ENCODE results near the gene DIPK1C.
A peak's percentile ranks its signal among the peaks of the same experiment; 100 is the strongest.

The DIPK1C gene

GRCh38 chr18:74497778-74498177 is 40.7 kb upstream of the DIPK1C start:
- Histone ChIP-seq H3K4me1 (peaks cover 67% of the 10 kb centered on the region), H3K27ac (no peak overlapping the region), H4K20me1 (no peaks in the 10 kb centered on the region), H3K4me2 (peak overlapping the region; percentile 92), H3K4me3 (peak overlapping the region; percentile 87; the same call in 1 of the 2 replicates), H3K9ac (peak overlapping the region; percentile 37; the same call in 1 of the 2 replicates), H3K36me3 (peaks cover 24% of the 10 kb centered on the region), H3K9me3 (no peaks in the 10 kb centered on the region), H3K27me3 (no peaks in the 10 kb centered on the region)
- no peak for TF ChIP-seq Cebpa-rat (IDR thresholded peaks at IDR 0.05)

- TF ChIP-seq Cebpa-rat (IDR thresholded peaks at IDR 0.05), result no peak
- H3K4me1 ChIP-seq, result peaks cover 71% of the 10 kb centered on the region
- peaks cover 20% of the 10 kb centered on the region for H3K36me3 ChIP-seq
- H4K20me1 ChIP-seq, result no peaks in the 10 kb centered on the region
- H3K4me3 ChIP-seq, result peak overlapping the region; percentile 87
- H3K9me3 ChIP-seq, result peaks cover 4% of the 10 kb centered on the region
- H3K4me2 ChIP-seq, result peak overlapping the region; percentile 92
- peak overlapping the region; percentile 97; the same call in 1 of the 2 replicates for H3K27ac ChIP-seq
- no peaks in the 10 kb centered on the region for H3K27me3 ChIP-seq
- H3K9ac ChIP-seq, result peak overlapping the region; percentile 96
Measured at GRCh38 chr18:74497324-74497676, 40.2 kb upstream of the DIPK1C start.

GRCh38 chr18:74496508-74497323 is 39.6 kb upstream of the DIPK1C start:
- Histone ChIP-seq H3K4me2 (peak overlapping the region; percentile 92), H3K36me3 (peaks cover 14% of the 10 kb centered on the region), H3K27ac (peak overlapping the region; percentile 97), H3K27me3 (no peaks in the 10 kb centered on the region), H3K4me1 (peaks cover 71% of the 10 kb centered on the region), H3K9me3 (peaks cover 10% of the 10 kb centered on the region), H4K20me1 (no peaks in the 10 kb centered on the region), H3K9ac (peak overlapping the region; percentile 96), H3K4me3 (peak overlapping the region; percentile 87)
- TF ChIP-seq Cebpa-rat (IDR thresholded peaks at IDR 0.05), result no peak

GRCh38 chr18:74495581-74496507 is 38.7 kb upstream of the DIPK1C start, which contains the start of gene CNDP2:
CNDP2 (plus strand) TSS chr18:74496363; CDS start chr18:74499974, 3,611 bp downstream.
- H3K9ac ChIP-seq, result peak within 1 kb of the TSS; percentile 96
- no peaks in the 10 kb centered on the region for H4K20me1 ChIP-seq
- peak within 1 kb of the TSS; percentile 87 for H3K4me3 ChIP-seq
- peak within 1 kb of the TSS; percentile 92 for H3K4me2 ChIP-seq
- H3K4me1 ChIP-seq, result peaks cover 67% of the 10 kb centered on the region
- peaks cover 16% of the 10 kb centered on the region for H3K9me3 ChIP-seq
- H3K36me3 ChIP-seq, result peaks cover 5% of the 10 kb centered on the region
- H3K27ac ChIP-seq, result peak within 1 kb of the TSS; percentile 97
- TF ChIP-seq Cebpa-rat (IDR thresholded peaks at IDR 0.05), result no peak
- no peaks in the 10 kb centered on the region for H3K27me3 ChIP-seq

- Histone ChIP-seq H3K9me3 (peaks cover 16% of the 10 kb centered on the region), H3K36me3 (no peaks in the 10 kb centered on the region; the same call in 1 of the 2 replicates), H3K9ac (peak overlapping the region; percentile 68), H3K4me2 (peak overlapping the region; percentile 75), H3K27ac (peak overlapping the region; percentile 87), H3K4me3 (peak overlapping the region; percentile 87), H3K4me1 (peaks cover 55% of the 10 kb centered on the region), H3K27me3 (no peaks in the 10 kb centered on the region), H4K20me1 (no peaks in the 10 kb centered on the region)
- no peak for TF ChIP-seq Cebpa-rat (IDR thresholded peaks at IDR 0.05)
Measured at GRCh38 chr18:74494514-74494913, 37.4 kb upstream of the DIPK1C start.

- peaks cover 55% of the 10 kb centered on the region for H3K4me1 ChIP-seq
- peak overlapping the region; percentile 87 for H3K27ac ChIP-seq
- no peaks in the 10 kb centered on the region; the same call in 1 of the 2 replicates for H3K36me3 ChIP-seq
- TF ChIP-seq Cebpa-rat (IDR thresholded peaks at IDR 0.05), result no peak
- H3K4me2 ChIP-seq, result peak overlapping the region; percentile 75
- peak overlapping the region; percentile 68 for H3K9ac ChIP-seq
- H3K27me3 ChIP-seq, result no peaks in the 10 kb centered on the region
- peaks cover 16% of the 10 kb centered on the region for H3K9me3 ChIP-seq
- H4K20me1 ChIP-seq, result no peaks in the 10 kb centered on the region
- peak overlapping the region; percentile 87 for H3K4me3 ChIP-seq
Measured at GRCh38 chr18:74493689-74494088, 36.6 kb upstream of the DIPK1C start.

GRCh38 chr18:74492259-74492658 is 35.2 kb upstream of the DIPK1C start:
- Histone ChIP-seq H3K9ac (no peak overlapping the region), H3K36me3 (no peaks in the 10 kb centered on the region; the same call in 1 of the 2 replicates), H3K9me3 (peaks cover 20% of the 10 kb centered on the region), H3K27ac (peak overlapping the region; percentile 27; the same call in 1 of the 2 replicates), H3K4me2 (no peak overlapping the region), H4K20me1 (no peaks in the 10 kb centered on the region), H3K27me3 (no peaks in the 10 kb centered on the region), H3K4me3 (no peak overlapping the region), H3K4me1 (peaks cover 55% of the 10 kb centered on the region)
- TF ChIP-seq Cebpa-rat (IDR thresholded peaks at IDR 0.05), result no peak

GRCh38 chr18:74489676-74490075 is 32.6 kb upstream of the DIPK1C start:
- no peak overlapping the region for H3K4me3 ChIP-seq
- no peak overlapping the region for H3K9ac ChIP-seq
- H3K27me3 ChIP-seq, result no peaks in the 10 kb centered on the region
- H3K27ac ChIP-seq, result no peak overlapping the region
- peaks cover 69% of the 10 kb centered on the region for H3K4me1 ChIP-seq
- no peak for TF ChIP-seq Cebpa-rat (IDR thresholded peaks at IDR 0.05)
- H3K36me3 ChIP-seq, result no peaks in the 10 kb centered on the region; the same call in 1 of the 2 replicates
- H4K20me1 ChIP-seq, result no peaks in the 10 kb centered on the region
- peaks cover 20% of the 10 kb centered on the region for H3K9me3 ChIP-seq
- no peak overlapping the region for H3K4me2 ChIP-seq

- H3K27me3 ChIP-seq, result no peaks in the 10 kb centered on the region
- peak overlapping the region; percentile 36; the same call in 1 of the 2 replicates for H3K27ac ChIP-seq
- peak overlapping the region; percentile 94; the same call in 1 of the 2 replicates for H3K4me2 ChIP-seq
Measured at GRCh38 chr18:74488864-74489263, 31.8 kb upstream of the DIPK1C start.

More at GRCh38 chr18:74488864-74489263, 31.8 kb upstream of the DIPK1C start:
- Histone ChIP-seq H3K9ac (no peak overlapping the region), H4K20me1 (no peaks in the 10 kb centered on the region), H3K4me3 (no peak overlapping the region), H3K4me1 (peaks cover 69% of the 10 kb centered on the region), H3K9me3 (peaks cover 20% of the 10 kb centered on the region), H3K36me3 (no peaks in the 10 kb centered on the region; the same call in 1 of the 2 replicates)
- TF ChIP-seq Cebpa-rat (IDR thresholded peaks at IDR 0.05), result no peak

Measured in BLaER1 (cell line).